Measurements from ENCODE around the gene FSTL3.

FSTL3 gene

DNA sequence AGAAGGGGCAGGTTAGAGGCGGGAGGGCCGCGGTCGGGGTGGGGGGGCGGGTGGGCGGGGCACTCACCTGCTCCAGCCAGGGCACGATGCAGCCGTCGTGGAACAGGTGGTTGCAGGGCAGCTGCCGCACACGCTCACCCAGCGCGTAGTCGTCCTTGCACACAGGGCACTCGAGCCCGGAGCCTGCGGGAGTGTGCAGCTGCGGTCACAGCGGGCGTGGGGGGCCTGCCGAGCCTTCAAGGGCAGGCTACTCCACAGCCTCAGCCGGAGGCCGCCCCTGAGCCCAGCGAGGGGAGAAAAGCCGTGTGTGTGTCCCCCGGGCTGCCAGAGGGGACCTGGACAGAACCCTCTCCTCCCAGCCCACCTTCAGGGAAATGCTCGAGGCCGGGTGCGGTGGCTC is 27.9 kb upstream of the FSTL3 start:
- no peaks in the 10 kb centered on the region for H3K9me3 ChIP-seq (ENCODE audit: severe bottlenecking)
- H3K4me3 ChIP-seq (ENCODE audit: low read depth, low read length) = no peak overlapping the region
- peaks cover 63% of the 10 kb centered on the region for H3K36me3 ChIP-seq
- TF ChIP-seq CTCF (IDR thresholded peaks at IDR 0.05; ENCODE audit: low read depth, low read length) = no peak
- no peaks in the 10 kb centered on the region for H3K27me3 ChIP-seq (ENCODE audit: insufficient read depth, low read depth, severe bottlenecking)
- no peak overlapping the region for H3K27ac ChIP-seq
- DNase-seq = no peak

- no peak for TF ChIP-seq CTCF (IDR thresholded peaks at IDR 0.05; ENCODE audit: low read depth, low read length)
- H3K4me3 ChIP-seq (ENCODE audit: low read depth, low read length) = no peak overlapping the region
- DNase-seq = no peak
- H3K36me3 ChIP-seq = peaks cover 70% of the 10 kb centered on the region
- H3K27me3 ChIP-seq (ENCODE audit: insufficient read depth, low read depth, severe bottlenecking) = no peaks in the 10 kb centered on the region
- H3K9me3 ChIP-seq (ENCODE audit: severe bottlenecking) = no peaks in the 10 kb centered on the region
- no peak overlapping the region for H3K27ac ChIP-seq
Measured at GRCh38 chr19:648904-649801, 27.0 kb upstream of the FSTL3 start.

- no peak for TF ChIP-seq CTCF (IDR thresholded peaks at IDR 0.05; ENCODE audit: low read depth, low read length)
- Histone ChIP-seq H3K27ac (no peak overlapping the region), H3K9me3 (ENCODE audit: severe bottlenecking) (no peaks in the 10 kb centered on the region), H3K27me3 (ENCODE audit: insufficient read depth, low read depth, severe bottlenecking) (no peaks in the 10 kb centered on the region), H3K4me3 (ENCODE audit: low read depth, low read length) (no peak overlapping the region), H3K36me3 (peaks cover 69% of the 10 kb centered on the region)
- no peak for DNase-seq
Measured at GRCh38 chr19:650121-650520, 26.1 kb upstream of the FSTL3 start.

DNA sequence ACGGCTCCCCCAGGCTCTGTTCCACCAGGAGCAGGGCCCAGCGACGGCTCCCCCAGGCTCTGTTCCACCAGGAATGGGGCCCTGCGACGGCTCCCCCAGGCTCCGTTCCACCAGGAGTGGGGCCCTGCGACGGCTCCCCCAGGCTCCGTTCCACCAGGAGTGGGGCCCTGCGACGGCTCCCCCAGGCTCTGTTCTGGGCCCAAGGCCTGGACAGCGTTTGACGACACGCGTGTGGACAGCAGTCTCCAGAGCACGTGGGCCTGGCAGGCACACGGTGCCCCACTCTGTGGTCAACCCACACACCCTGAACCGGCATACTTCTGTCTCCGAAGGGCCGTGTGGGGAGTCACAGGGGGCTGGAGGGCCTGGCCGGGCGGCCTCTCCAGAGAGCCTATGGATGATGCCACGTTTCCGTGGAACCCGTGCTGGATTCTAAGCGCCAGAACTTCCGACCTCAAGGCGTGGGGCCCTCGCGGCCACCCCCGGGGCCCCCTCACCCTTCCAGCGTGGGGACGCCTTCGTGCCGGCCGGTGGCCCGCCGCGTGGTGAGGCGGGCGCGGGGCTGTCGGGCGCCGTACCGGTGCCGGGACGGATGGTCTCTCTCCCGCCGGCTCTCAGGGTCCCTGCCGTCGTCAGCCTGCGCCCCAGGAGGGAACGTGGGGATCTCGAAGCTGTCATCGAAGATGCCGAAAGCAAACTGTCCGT is 24.9 kb upstream of the FSTL3 start:
- Histone ChIP-seq H3K27ac (no peak overlapping the region), H3K27me3 (ENCODE audit: insufficient read depth, low read depth, severe bottlenecking) (no peaks in the 10 kb centered on the region), H3K36me3 (peaks cover 62% of the 10 kb centered on the region), H3K9me3 (ENCODE audit: severe bottlenecking) (no peaks in the 10 kb centered on the region), H3K4me3 (ENCODE audit: low read depth, low read length) (no peak overlapping the region)
- no peak for TF ChIP-seq CTCF (IDR thresholded peaks at IDR 0.05; ENCODE audit: low read depth, low read length)
- DNase-seq = no peak

DNA sequence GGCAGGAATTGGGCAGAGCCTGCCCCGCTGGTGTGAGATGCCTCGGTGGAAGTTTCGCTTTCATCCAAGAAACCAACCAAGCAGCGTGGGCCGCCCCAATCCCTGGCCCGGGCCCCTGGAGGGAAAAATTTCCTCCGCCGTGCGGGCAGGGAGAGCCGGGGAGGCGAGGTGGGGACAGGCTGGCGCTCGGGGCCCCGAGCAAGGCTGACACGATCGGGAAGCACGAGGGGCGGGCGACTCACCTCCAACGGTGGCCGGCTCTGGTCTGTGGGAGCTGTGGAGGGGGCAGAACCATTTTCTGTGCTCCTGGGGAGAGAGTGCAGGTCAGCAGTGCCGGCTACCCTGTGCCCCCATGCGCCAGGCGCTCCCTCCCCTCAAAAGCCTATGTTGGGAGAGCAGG is 24.2 kb upstream of the FSTL3 start:
- H3K27ac ChIP-seq = no peak overlapping the region
- TF ChIP-seq CTCF (IDR thresholded peaks at IDR 0.05; ENCODE audit: low read depth, low read length) = no peak
- peaks cover 56% of the 10 kb centered on the region for H3K36me3 ChIP-seq
- H3K27me3 ChIP-seq (ENCODE audit: insufficient read depth, low read depth, severe bottlenecking) = no peaks in the 10 kb centered on the region
- H3K9me3 ChIP-seq (ENCODE audit: severe bottlenecking) = no peaks in the 10 kb centered on the region
- no peak overlapping the region for H3K4me3 ChIP-seq (ENCODE audit: low read depth, low read length)
- no peak for DNase-seq
